CD4-positive, alpha-beta memory T cell (primary cell): ENCODE data around the gene TCF12. TPM values are rescaled to one million over a fixed set of nuclear protein-coding genes. Genes with fewer than 3 reads are reported as not detected.

Experiments
- CTCF ChIA-PET: fragments of 350-600 bp; sonication (Branson Sonifier 250); formaldehyde crosslinking; loops from one replicate; lab custom pipeline; 2021; ENCODE audit warnings: inconsistent platforms; ENCODE audit not compliant: partially characterized antibody; lab: Charles Lee
- POLR2A ChIA-PET: fragments of 350-600 bp; sonication (Branson Sonifier 250); formaldehyde crosslinking; loops from one replicate; lab custom pipeline; 2021; ENCODE audit not compliant: partially characterized antibody; lab: Charles Lee
- DNase-seq, 5 donors: peaks; one replicate each; pipeline versions ENCODE4 v3.0.0 to v3.0.0-alpha.2; 2020 to 2022; ENCODE audit warnings: mixed read lengths in 1 of 5
- H3K27ac ChIP-seq: one replicate; pipeline ENCODE4 v1.7.0; 2013; ENCODE audit warnings: low read depth, low read length
- H3K27me3 ChIP-seq: 2 replicates; pipeline ENCODE4 v1.7.0; 2013; ENCODE audit warnings: mild to moderate bottlenecking, low read length, moderate library complexity; ENCODE audit not compliant: insufficient read depth
- H3K36me3 ChIP-seq: 2 replicates; pipeline ENCODE4 v1.7.0; 2013; ENCODE audit warnings: mild to moderate bottlenecking, low read length, moderate library complexity; ENCODE audit not compliant: insufficient read depth
- H3K4me1 ChIP-seq: 2 replicates; pipeline ENCODE4 v1.7.0; 2013; ENCODE audit warnings: mild to moderate bottlenecking, low read length, moderate library complexity; ENCODE audit not compliant: insufficient read depth
- H3K4me3 ChIP-seq, 2 donors: one replicate each; pipeline ENCODE4 v1.7.0; 2013; ENCODE audit warnings: low read length in 2 of 2, mild to moderate bottlenecking in 1 of 2
- H3K9me3 ChIP-seq, 2 donors: one replicate each; pipeline ENCODE4 v1.7.0; 2013; ENCODE audit warnings: low read length in 2 of 2, control low read depth in 1 of 2; ENCODE audit not compliant: control insufficient read depth in 1 of 2
- H3K27ac Mint-ChIP-seq, 7 donors: one replicate each; pipeline ENCODE4 v1.8.0; 2020 to 2021; ENCODE audit warnings: mixed read lengths in 7 of 7, mild to moderate bottlenecking in 6 of 7, inconsistent platforms in 3 of 7, moderate library complexity in 3 of 7
- H3K27me3 Mint-ChIP-seq, 2 donors: one replicate each; pipeline ENCODE4 v1.8.0; 2020 to 2021; ENCODE audit warnings: mixed read lengths in 2 of 2
- H3K36me3 Mint-ChIP-seq, 2 donors: one replicate each; pipeline ENCODE4 v1.8.0; 2020 to 2021; ENCODE audit warnings: mixed read lengths in 2 of 2, inconsistent platforms in 1 of 2, mild to moderate bottlenecking in 1 of 2
- H3K4me1 Mint-ChIP-seq, 4 donors: one replicate each; pipeline ENCODE4 v1.8.0; 2020 to 2021; ENCODE audit warnings: mixed read lengths in 4 of 4, mild to moderate bottlenecking in 1 of 4
- H3K4me3 Mint-ChIP-seq, 8 donors: one replicate each; pipeline ENCODE4 v1.8.0; 2020 to 2021; ENCODE audit warnings: mixed read lengths in 8 of 8, mild to moderate bottlenecking in 7 of 8, moderate library complexity in 6 of 8, inconsistent platforms in 3 of 8
- H3K9me3 Mint-ChIP-seq, 8 donors: one replicate each; pipeline ENCODE4 v1.8.0; 2020 to 2021; ENCODE audit warnings: mixed read lengths in 8 of 8, mild to moderate bottlenecking in 5 of 8, inconsistent platforms in 3 of 8, moderate library complexity in 1 of 8
- intact Hi-C: fragments of 100-400 bp; cut with micrococcal nuclease; formaldehyde crosslinking; loops from one replicate; pipeline ENCODE4 v1.15.1; 2023
- polyA plus RNA-seq, 2 donors: library from polyadenylated mRNA; unstranded; fragments of 300-500 nt; fragmentation: Illumina TruSeq; gene quantifications; one replicate each; pipeline ENCODE4 v1.2.3, GENCODE V29; 2021
- total RNA-seq, 2 experiments: library from RNA; stranded (reverse); gene quantifications; one replicate each; pipeline ENCODE4 v1.2.3, GENCODE V29; 2021

TCF12 gene
- total and polyA plus RNA-seq, 4 experiments from 2014 or later = 36.5 to 86.5 (median 68.4) TPM

DNA sequence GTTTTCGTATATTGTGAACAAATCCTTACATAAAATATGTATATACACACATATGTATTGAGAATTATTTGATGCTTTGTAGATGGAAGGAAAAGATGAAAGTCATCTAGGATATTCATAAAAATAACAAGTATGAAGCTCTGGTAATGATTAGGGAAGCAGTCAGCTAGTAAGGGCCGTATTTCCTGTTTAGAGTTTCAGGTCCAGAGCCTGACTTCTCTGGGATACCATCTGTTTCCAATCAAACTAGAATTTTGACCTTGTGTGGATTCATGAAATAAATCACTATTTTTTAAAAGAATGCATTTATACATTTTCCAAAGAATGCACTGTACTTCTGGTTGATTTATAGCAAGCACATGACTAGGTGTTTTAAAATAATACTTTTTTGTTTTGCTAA, 301.8 kb downstream of the TCF12 start:
- Histone ChIP-seq H3K27ac (no peak overlapping the region), H3K9me3 (no peaks in the 10 kb centered on the region), H3K36me3 (no peaks in the 10 kb centered on the region), H3K4me1 (peaks cover 3% of the 10 kb centered on the region), H3K4me3 (no peak overlapping the region), H3K27me3 (no peaks in the 10 kb centered on the region)
- Mint-ChIP-seq H3K4me1 (peaks cover 6 to 11% (median 10%) of the 10 kb centered on the region in 4 donors), H3K27me3 (no peaks in the 10 kb centered on the region), H3K36me3 (no peaks in the 10 kb centered on the region), H3K9me3 (no peaks in the 10 kb centered on the region), H3K27ac (no peak overlapping the region), H3K4me3 (no peak overlapping the region)
- DNase-seq = no peak
- CTCF ChIA-PET = interaction anchor here (1.5 kb wide), 1 partner anchor 82 kb away, joined by 3 read pairs; no protein-coding TSS in a partner anchor
- POLR2A ChIA-PET = no interaction called here
- intact Hi-C loops = no loop called here

GRCh38 chr15:57221134-57221533, 302.7 kb downstream of the TCF12 start:
- Histone ChIP-seq H3K36me3 (no peaks in the 10 kb centered on the region), H3K4me3 (no peak overlapping the region), H3K9me3 (no peaks in the 10 kb centered on the region), H3K27ac (no peak overlapping the region), H3K4me1 (peaks cover 3% of the 10 kb centered on the region), H3K27me3 (no peaks in the 10 kb centered on the region)
- Mint-ChIP-seq H3K9me3 (no peaks in the 10 kb centered on the region), H3K36me3 (no peaks in the 10 kb centered on the region), H3K27me3 (no peaks in the 10 kb centered on the region), H3K4me3 (no peak overlapping the region), H3K4me1 (peaks cover 6 to 11% (median 10%) of the 10 kb centered on the region in 4 donors), H3K27ac (peak overlapping the region in 1 of 7 donors; percentile 36)
- no peak for DNase-seq
- CTCF ChIA-PET = interaction anchor here (1.5 kb wide), 1 partner anchor 83 kb away, joined by 3 read pairs; no protein-coding TSS in a partner anchor
- POLR2A ChIA-PET = no interaction called here
- intact Hi-C loops = no loop called here

GRCh38 chr15:57223345-57223744, 304.9 kb downstream of the TCF12 start:
- H3K27ac ChIP-seq = no peak overlapping the region
- H3K9me3 Mint-ChIP-seq = no peaks in the 10 kb centered on the region
- H3K27me3 Mint-ChIP-seq = no peaks in the 10 kb centered on the region
- CTCF ChIA-PET = no interaction called here
- H3K36me3 ChIP-seq = no peaks in the 10 kb centered on the region
- POLR2A ChIA-PET = no interaction called here
- H3K36me3 Mint-ChIP-seq = no peaks in the 10 kb centered on the region
- no peaks in the 10 kb centered on the region for H3K4me1 ChIP-seq
- no peaks in the 10 kb centered on the region for H3K9me3 ChIP-seq
- no peak for DNase-seq
- H3K27ac Mint-ChIP-seq = no peak overlapping the region
- intact Hi-C loops = no loop called here
- H3K27me3 ChIP-seq = no peaks in the 10 kb centered on the region
- H3K4me3 Mint-ChIP-seq = no peak overlapping the region
- peaks cover 8 to 18% (median 12%) of the 10 kb centered on the region in 4 donors for H3K4me1 Mint-ChIP-seq
- H3K4me3 ChIP-seq = no peak overlapping the region

DNA sequence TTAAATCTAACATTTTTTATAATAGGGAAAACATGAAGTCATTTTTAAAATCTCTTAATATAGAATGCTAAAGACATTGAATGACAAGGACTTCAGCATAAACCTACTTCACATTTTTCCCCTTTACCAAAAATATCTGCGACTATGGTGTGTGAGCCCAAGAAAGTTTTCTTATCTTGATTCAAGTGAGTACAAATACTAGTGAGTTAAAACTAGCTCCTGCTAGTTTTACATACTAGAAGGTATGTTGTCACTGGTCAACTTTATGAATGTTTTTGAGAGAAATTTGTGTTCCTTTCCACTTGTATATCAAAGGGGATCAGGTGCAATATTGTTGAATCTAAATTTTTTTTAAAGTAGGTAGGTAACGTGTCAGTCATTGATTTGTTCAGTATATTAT, 305.4 kb downstream of the TCF12 start:
- Histone ChIP-seq H3K27me3 (no peaks in the 10 kb centered on the region), H3K4me1 (no peaks in the 10 kb centered on the region), H3K36me3 (no peaks in the 10 kb centered on the region), H3K4me3 (no peak overlapping the region), H3K27ac (no peak overlapping the region), H3K9me3 (no peaks in the 10 kb centered on the region)
- DNase-seq = no peak
- Mint-ChIP-seq H3K36me3 (no peaks in the 10 kb centered on the region), H3K27ac (no peak overlapping the region), H3K4me1 (peaks cover 8 to 16% (median 12%) of the 10 kb centered on the region in 4 donors), H3K9me3 (no peaks in the 10 kb centered on the region), H3K27me3 (no peaks in the 10 kb centered on the region), H3K4me3 (no peak overlapping the region)
- POLR2A ChIA-PET = no interaction called here
- CTCF ChIA-PET = no interaction called here
- intact Hi-C loops = loop anchor here (2.0 kb wide), 1 partner anchor 19 kb away; no protein-coding TSS in a partner anchor

DNA sequence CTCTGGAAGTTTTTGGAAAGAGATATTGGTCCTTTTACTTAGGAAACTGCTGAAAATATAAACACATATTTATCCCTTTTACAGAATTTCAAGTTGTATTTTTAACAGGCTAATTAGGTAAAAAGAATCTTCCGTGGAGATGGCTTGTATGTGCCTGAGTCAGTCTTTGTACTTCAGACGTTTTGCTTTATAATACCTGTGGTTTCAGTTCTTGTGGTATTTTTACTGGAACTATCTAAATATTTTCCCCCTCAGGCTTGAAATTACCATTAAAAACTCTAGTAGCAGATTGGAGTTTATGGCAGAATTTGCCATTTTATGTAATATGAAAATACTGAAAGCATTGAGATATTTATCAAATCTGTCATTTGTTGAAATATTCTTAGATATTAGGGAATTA, 306.2 kb downstream of the TCF12 start:
- Histone ChIP-seq H3K36me3 (no peaks in the 10 kb centered on the region), H3K27me3 (no peaks in the 10 kb centered on the region), H3K4me1 (no peaks in the 10 kb centered on the region), H3K9me3 (no peaks in the 10 kb centered on the region), H3K4me3 (no peak overlapping the region), H3K27ac (no peak overlapping the region)
- DNase-seq = no peak
- H3K9me3 Mint-ChIP-seq = no peaks in the 10 kb centered on the region
- no peak overlapping the region for H3K27ac Mint-ChIP-seq
- H3K27me3 Mint-ChIP-seq = no peaks in the 10 kb centered on the region
- ChIA-PET POLR2A (no interaction called here), CTCF (no interaction called here)
- H3K4me1 Mint-ChIP-seq = peaks cover 8 to 17% (median 10%) of the 10 kb centered on the region in 4 donors
- H3K4me3 Mint-ChIP-seq = no peak overlapping the region
- no peaks in the 10 kb centered on the region for H3K36me3 Mint-ChIP-seq
- intact Hi-C loops = loop anchor here (2.0 kb wide), 1 partner anchor 20 kb away; no protein-coding TSS in a partner anchor

GRCh38 chr15:57227166-57227565, 308.7 kb downstream of the TCF12 start:
- DNase-seq = no peak
- Mint-ChIP-seq H3K9me3 (no peaks in the 10 kb centered on the region), H3K27me3 (no peaks in the 10 kb centered on the region), H3K36me3 (peaks cover 0 to 3% of the 10 kb centered on the region in 2 donors), H3K27ac (no peak overlapping the region), H3K4me3 (no peak overlapping the region), H3K4me1 (peaks cover 8 to 16% (median 11%) of the 10 kb centered on the region in 4 donors)
- CTCF ChIA-PET = no interaction called here
- H3K36me3 ChIP-seq = peaks cover 4% of the 10 kb centered on the region
- POLR2A ChIA-PET = no interaction called here
- no peaks in the 10 kb centered on the region for H3K4me1 ChIP-seq
- H3K9me3 ChIP-seq = no peaks in the 10 kb centered on the region
- H3K27ac ChIP-seq = no peak overlapping the region
- H3K4me3 ChIP-seq = no peak overlapping the region
- H3K27me3 ChIP-seq = no peaks in the 10 kb centered on the region
- intact Hi-C loops = no loop called here

DNA sequence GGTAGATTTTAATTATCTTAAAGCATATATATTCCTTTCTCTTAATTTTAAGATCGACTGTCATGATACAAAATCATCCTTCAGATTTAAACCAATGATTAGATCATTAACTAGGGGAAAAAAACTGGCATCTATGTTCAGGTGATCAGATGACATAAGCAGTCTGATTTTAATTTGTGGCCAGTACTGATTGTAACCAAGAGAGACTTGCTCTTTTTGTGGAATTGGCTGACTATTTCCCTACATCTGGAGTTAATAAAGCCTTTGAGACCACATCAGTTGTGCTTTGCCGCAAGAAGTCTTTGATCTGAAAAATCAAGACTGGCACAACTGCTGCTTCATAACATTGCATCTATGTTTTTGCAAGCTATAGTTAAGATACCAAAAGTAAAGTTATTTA, 309.5 kb downstream of the TCF12 start:
- Histone ChIP-seq H3K4me1 (no peaks in the 10 kb centered on the region), H3K27ac (no peak overlapping the region), H3K27me3 (no peaks in the 10 kb centered on the region), H3K9me3 (no peaks in the 10 kb centered on the region), H3K36me3 (peaks cover 6% of the 10 kb centered on the region), H3K4me3 (no peak overlapping the region)
- Mint-ChIP-seq H3K27ac (no peak overlapping the region), H3K27me3 (no peaks in the 10 kb centered on the region), H3K4me3 (no peak overlapping the region), H3K9me3 (no peaks in the 10 kb centered on the region), H3K4me1 (peaks cover 7 to 16% (median 10%) of the 10 kb centered on the region in 4 donors), H3K36me3 (peaks cover 3 to 7% of the 10 kb centered on the region in 2 donors)
- POLR2A ChIA-PET = no interaction called here
- CTCF ChIA-PET = no interaction called here
- DNase-seq = no peak
- intact Hi-C loops = no loop called here
